ENCODE data around the gene PTPRC. TPM values are rescaled to one million over a fixed set of nuclear protein-coding genes. Genes with fewer than 3 reads are reported as not detected.

Gene PTPRC
- total RNA-seq, 1 experiment from 2014 or later = 0.25 TPM

- POLR2A ChIA-PET = no interaction called here
- no TSS peak for BruUV-seq (replicated peaks)
- DNase-seq = no peak
Observed at GRCh38 chr1:198641966-198642668, 3.3 kb downstream of the PTPRC start.

DNA sequence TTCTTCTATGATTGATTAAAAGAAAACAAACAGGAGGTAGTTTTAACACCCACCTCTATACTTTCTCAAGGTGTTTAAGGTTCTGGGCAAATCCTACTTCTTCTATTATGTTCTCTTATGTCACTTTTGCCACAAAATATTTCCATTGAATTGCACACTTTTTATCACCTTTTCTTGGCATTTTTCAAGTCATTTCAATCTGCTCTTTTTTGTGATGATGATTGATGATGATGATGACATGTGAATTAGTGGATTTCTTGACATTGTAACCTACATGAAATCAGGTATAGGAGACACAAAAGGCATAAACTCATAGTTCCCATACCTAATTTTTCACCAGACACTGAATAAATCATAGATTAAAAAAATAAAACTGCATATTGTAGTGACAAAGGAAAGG is 4.1 kb downstream of the PTPRC start:
- no peak for DNase-seq
- no TSS peak for BruUV-seq (replicated peaks)
- Mint-ChIP-seq H3K36me3 (ENCODE audit: insufficient read depth, unreplicated experiment) (no peaks in the 10 kb centered on the region), H3K4me3 (ENCODE audit: unreplicated experiment) (no peak overlapping the region), H3K9me3 (ENCODE audit: unreplicated experiment) (no peaks in the 10 kb centered on the region), H3K4me1 (ENCODE audit: low read depth, unreplicated experiment) (no peaks in the 10 kb centered on the region), H3K27me3 (ENCODE audit: insufficient read depth, unreplicated experiment) (peaks cover 2% of the 10 kb centered on the region), H3K27ac (ENCODE audit: unreplicated experiment) (no peak overlapping the region)
- no peaks in the 10 kb centered on the region for H3K27me3 ChIP-seq (replicated peaks; ENCODE audit: control insufficient read depth, insufficient read depth, low read length)
- no peaks in the 10 kb centered on the region for H3K4me1 ChIP-seq
- H3K4me3 ChIP-seq (ENCODE audit: low read depth, low read length) = no peak overlapping the region
- ChIA-PET CTCF (no interaction called here), POLR2A (no interaction called here)
- TF ChIP-seq CTCF (IDR thresholded peaks at IDR 0.05; ENCODE audit: insufficient read depth in 1 of 2, low read depth in 1 of 2, low read length in 1 of 2, severe bottlenecking in 1 of 2, unreplicated experiment in 1 of 2) = no peak
- intact Hi-C loops (cut with micrococcal nuclease; ENCODE audit: unreplicated experiment) = no loop called here
- no peaks in the 10 kb centered on the region for H3K36me3 ChIP-seq (ENCODE audit: control insufficient read depth, insufficient read depth, low read length)
- no peaks in the 10 kb centered on the region for H3K9me3 ChIP-seq

More at GRCh38 chr1:198641966-198642668, 3.3 kb downstream of the PTPRC start:
- peaks cover 2% of the 10 kb centered on the region for H3K27me3 Mint-ChIP-seq (ENCODE audit: insufficient read depth, unreplicated experiment)
- no peaks in the 10 kb centered on the region for H3K9me3 Mint-ChIP-seq (ENCODE audit: unreplicated experiment)
- no peak overlapping the region for H3K4me3 Mint-ChIP-seq (ENCODE audit: unreplicated experiment)
- Histone ChIP-seq H3K4me1 (no peaks in the 10 kb centered on the region), H3K36me3 (ENCODE audit: control insufficient read depth, insufficient read depth, low read length) (no peaks in the 10 kb centered on the region), H3K9me3 (no peaks in the 10 kb centered on the region), H3K4me3 (ENCODE audit: low read depth, low read length) (no peak overlapping the region), H3K27me3 (replicated peaks; ENCODE audit: control insufficient read depth, insufficient read depth, low read length) (no peaks in the 10 kb centered on the region)
- H3K27ac Mint-ChIP-seq (ENCODE audit: unreplicated experiment) = no peak overlapping the region
- H3K36me3 Mint-ChIP-seq (ENCODE audit: insufficient read depth, unreplicated experiment) = no peaks in the 10 kb centered on the region
- no peak for TF ChIP-seq CTCF (IDR thresholded peaks at IDR 0.05; ENCODE audit: insufficient read depth in 1 of 2, low read depth in 1 of 2, low read length in 1 of 2, severe bottlenecking in 1 of 2, unreplicated experiment in 1 of 2)
- no peaks in the 10 kb centered on the region for H3K4me1 Mint-ChIP-seq (ENCODE audit: low read depth, unreplicated experiment)
- CTCF ChIA-PET = no interaction called here
- intact Hi-C loops (cut with micrococcal nuclease; ENCODE audit: unreplicated experiment) = no loop called here

DNA sequence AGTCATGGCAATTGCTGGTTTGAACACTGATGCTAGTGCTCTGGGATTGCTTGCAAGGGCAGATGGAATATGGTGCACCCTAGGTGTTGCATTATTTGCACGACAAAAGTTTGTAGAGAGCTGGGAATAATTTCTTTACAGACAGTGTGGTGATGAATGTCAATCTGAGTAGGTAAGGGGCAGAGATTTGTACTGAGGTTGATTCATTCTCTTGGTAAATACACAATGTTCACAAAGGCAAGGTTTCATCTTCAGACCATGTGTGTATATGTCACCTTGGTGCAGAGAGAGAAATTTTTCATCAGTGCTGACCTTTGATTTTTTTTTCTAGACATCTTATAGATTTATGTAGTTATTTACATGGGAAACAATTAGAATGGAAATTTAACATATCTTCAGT is 5.0 kb downstream of the PTPRC start:
- Histone ChIP-seq H3K27me3 (replicated peaks; ENCODE audit: control insufficient read depth, insufficient read depth, low read length) (no peaks in the 10 kb centered on the region), H3K4me1 (no peaks in the 10 kb centered on the region), H3K36me3 (ENCODE audit: control insufficient read depth, insufficient read depth, low read length) (no peaks in the 10 kb centered on the region), H3K4me3 (ENCODE audit: low read depth, low read length) (no peak overlapping the region), H3K9me3 (no peaks in the 10 kb centered on the region)
- no peaks in the 10 kb centered on the region for H3K9me3 Mint-ChIP-seq (ENCODE audit: unreplicated experiment)
- no TSS peak for BruUV-seq (replicated peaks)
- DNase-seq = no peak
- intact Hi-C loops (cut with micrococcal nuclease; ENCODE audit: unreplicated experiment) = no loop called here
- TF ChIP-seq CTCF (IDR thresholded peaks at IDR 0.05; ENCODE audit: insufficient read depth in 1 of 2, low read depth in 1 of 2, low read length in 1 of 2, severe bottlenecking in 1 of 2, unreplicated experiment in 1 of 2) = no peak
- peaks cover 2% of the 10 kb centered on the region for H3K27me3 Mint-ChIP-seq (ENCODE audit: insufficient read depth, unreplicated experiment)
- H3K4me1 Mint-ChIP-seq (ENCODE audit: low read depth, unreplicated experiment) = no peaks in the 10 kb centered on the region
- H3K27ac Mint-ChIP-seq (ENCODE audit: unreplicated experiment) = no peak overlapping the region
- CTCF ChIA-PET = no interaction called here
- no peaks in the 10 kb centered on the region for H3K36me3 Mint-ChIP-seq (ENCODE audit: insufficient read depth, unreplicated experiment)
- H3K4me3 Mint-ChIP-seq (ENCODE audit: unreplicated experiment) = no peak overlapping the region
- POLR2A ChIA-PET = no interaction called here
